ENCODE measurements around the gene NDUFC1.
"Not testable (repeated sequence)": the region's sequence is repeated elsewhere in the genome, so short reads cannot be mapped to it uniquely, and the experiment has no call there.

NDUFC1 gene

DNA sequence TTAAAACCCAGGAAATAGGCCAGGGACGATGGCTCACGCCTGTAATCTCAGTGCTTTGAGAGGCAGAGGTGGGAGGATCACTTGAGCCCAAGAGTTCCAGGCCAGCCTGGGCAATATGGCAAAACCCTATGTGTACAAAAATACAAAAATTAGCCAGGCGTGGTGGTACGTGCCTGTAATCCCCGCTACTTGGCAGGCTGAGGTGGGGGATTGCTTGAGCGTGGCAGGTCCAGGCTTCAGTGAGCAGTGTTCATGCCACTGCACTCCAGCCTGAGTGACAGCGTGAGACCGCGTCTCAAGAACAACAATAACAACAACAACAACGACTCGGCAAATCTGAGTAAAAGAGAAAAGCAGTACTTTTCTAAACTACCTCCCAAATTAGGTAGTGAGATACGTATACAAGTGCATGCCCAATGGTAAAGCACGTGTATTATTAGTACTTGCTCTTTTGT, 13.0 kb upstream of the NDUFC1 start:
- no peaks in the 10 kb centered on the region for H3K36me3 ChIP-seq
- TF ChIP-seq, protein P1, sequence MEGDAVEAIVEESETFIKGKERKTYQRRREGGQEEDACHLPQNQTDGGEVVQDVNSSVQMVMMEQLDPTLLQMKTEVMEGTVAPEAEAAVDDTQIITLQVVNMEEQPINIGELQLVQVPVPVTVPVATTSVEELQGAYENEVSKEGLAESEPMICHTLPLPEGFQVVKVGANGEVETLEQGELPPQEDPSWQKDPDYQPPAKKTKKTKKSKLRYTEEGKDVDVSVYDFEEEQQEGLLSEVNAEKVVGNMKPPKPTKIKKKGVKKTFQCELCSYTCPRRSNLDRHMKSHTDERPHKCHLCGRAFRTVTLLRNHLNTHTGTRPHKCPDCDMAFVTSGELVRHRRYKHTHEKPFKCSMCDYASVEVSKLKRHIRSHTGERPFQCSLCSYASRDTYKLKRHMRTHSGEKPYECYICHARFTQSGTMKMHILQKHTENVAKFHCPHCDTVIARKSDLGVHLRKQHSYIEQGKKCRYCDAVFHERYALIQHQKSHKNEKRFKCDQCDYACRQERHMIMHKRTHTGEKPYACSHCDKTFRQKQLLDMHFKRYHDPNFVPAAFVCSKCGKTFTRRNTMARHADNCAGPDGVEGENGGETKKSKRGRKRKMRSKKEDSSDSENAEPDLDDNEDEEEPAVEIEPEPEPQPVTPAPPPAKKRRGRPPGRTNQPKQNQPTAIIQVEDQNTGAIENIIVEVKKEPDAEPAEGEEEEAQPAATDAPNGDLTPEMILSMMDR (IDR thresholded peaks at IDR 0.05) = no peak
- H3K27ac ChIP-seq = no peak overlapping the region
- H3K9me3 ChIP-seq = no peaks in the 10 kb centered on the region
- no peak overlapping the region for H3K4me3 ChIP-seq (ENCODE audit: low read depth in 1 of 2, low read length in 1 of 2)
- H3K4me1 ChIP-seq (ENCODE audit: control insufficient read depth in 1 of 2, insufficient read depth in 1 of 2, low read depth in 1 of 2, low read length in 1 of 2) = peaks cover 14 to 15% of the 10 kb centered on the region in 2 experiments
- H3K27me3 ChIP-seq = no peaks in the 10 kb centered on the region

DNA sequence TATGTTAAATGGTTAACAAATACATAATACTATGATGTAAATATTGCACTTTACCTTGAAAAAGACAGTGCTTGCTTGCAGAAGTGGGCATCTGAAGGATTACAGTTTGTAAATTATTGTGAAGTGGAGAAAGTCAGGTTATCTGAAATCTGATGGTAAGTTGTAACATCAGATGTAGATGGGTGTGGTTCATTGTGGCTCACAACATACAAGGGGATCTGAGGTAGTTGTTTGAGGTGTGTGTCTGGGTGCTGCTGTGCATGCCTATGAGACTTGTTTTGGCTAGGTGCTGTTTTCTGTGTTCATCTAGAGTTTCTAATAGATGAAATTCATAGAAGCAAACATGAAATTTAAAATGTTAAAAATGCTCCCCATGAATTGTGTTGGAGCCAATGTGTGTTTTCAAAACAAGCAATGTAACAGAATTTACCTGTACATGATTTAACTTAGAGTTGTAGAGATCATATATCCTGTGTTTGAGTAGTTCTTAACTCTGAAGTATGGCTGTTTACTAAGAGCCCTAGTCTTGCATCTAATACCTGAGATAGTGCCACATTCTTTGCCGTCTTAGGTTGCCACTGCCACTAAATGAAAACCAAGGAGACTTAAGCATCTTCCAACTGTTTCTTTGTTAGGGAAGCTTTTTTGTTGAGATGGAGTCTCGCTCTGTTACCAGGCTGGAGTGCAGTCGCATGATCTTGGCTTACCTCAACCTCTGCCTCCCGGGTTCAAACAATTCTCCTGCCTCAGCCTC, 11.9 kb upstream of the NDUFC1 start:
- H3K36me3 ChIP-seq = no peaks in the 10 kb centered on the region
- TF ChIP-seq, protein P1 (IDR thresholded peaks at IDR 0.05) = no peak
- peaks cover 14 to 15% of the 10 kb centered on the region in 2 experiments for H3K4me1 ChIP-seq (ENCODE audit: control insufficient read depth in 1 of 2, insufficient read depth in 1 of 2, low read depth in 1 of 2, low read length in 1 of 2)
- no peaks in the 10 kb centered on the region for H3K27me3 ChIP-seq
- H3K27ac ChIP-seq = peak overlapping the region; percentile 7
- no peaks in the 10 kb centered on the region for H3K9me3 ChIP-seq
- H3K4me3 ChIP-seq (ENCODE audit: low read depth in 1 of 2, low read length in 1 of 2) = no peak overlapping the region

DNA sequence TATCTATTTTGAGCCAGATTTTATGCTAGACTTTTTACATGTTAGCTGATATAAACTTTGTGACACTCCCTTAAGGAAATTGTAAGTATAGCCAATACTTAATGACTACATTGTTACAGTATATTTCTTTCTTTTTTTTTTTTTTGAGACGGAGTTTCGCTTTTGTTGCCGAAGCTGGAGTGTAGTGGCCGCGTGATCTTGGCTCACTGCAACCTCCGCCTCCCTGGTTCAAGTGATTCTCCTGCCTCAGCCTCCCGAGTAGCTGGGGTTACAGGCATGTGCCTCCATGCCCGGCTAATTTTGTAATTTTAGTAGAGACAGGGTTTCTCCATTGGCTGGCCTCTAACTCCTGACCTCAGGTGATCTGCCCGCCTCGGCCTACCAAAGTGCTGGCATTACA, 11.1 kb upstream of the NDUFC1 start:
- not testable (repeated sequence) for H3K4me3 ChIP-seq (ENCODE audit: low read depth in 1 of 2, low read length in 1 of 2); H3K9me3 ChIP-seq; H3K27me3 ChIP-seq; H3K36me3 ChIP-seq
- H3K4me1 ChIP-seq (ENCODE audit: control insufficient read depth in 1 of 2, insufficient read depth in 1 of 2, low read depth in 1 of 2, low read length in 1 of 2) = peaks cover 14 to 15% of the 10 kb centered on the region in 2 experiments
- H3K27ac ChIP-seq = peak overlapping the region; percentile 26

DNA sequence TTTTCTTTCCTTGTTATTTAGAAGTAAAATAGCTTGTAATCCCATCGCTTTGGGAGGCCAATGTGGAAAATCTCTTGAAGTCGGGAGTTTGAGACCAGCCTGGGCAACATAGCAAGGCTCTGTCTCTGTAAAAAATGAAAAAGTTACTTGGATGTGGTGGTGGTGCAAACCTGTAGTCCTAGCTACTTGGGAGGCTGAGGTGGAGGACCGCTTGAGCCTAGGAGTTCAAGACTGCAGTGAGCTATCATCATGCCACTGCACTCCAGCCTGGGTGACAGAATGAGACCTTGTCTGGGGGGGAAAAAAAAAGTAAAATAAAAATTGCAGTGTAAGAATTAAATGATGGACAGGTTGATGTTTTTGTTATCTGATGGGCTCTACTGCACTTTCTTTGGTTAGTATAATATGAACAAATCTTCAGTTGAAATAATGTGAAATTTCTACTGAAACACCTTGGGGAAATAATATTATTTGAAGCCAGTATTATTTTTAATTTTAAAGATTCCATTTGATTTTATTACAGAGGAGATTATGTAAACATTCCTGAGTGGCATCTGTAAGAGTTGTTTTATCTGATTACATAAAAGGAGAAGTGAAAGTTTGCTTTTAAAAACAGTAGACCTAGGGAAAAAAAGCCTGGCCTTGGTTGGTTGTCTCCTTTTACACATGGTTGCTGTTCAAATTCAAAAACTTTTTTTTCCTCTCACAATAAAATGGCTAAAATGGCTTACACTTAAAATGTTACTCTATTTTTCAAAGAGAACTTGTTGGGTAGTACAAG, 10.5 kb upstream of the NDUFC1 start:
- Histone ChIP-seq H3K4me1 (ENCODE audit: control insufficient read depth in 1 of 2, insufficient read depth in 1 of 2, low read depth in 1 of 2, low read length in 1 of 2) (peaks cover 14 to 15% of the 10 kb centered on the region in 2 experiments), H3K9me3 (no peaks in the 10 kb centered on the region), H3K27ac (peak overlapping the region; percentile 26), H3K36me3 (no peaks in the 10 kb centered on the region), H3K27me3 (no peaks in the 10 kb centered on the region), H3K4me3 (ENCODE audit: low read depth in 1 of 2, low read length in 1 of 2) (no peak overlapping the region)
- TF ChIP-seq, protein P1 (IDR thresholded peaks at IDR 0.05) = no peak

DNA sequence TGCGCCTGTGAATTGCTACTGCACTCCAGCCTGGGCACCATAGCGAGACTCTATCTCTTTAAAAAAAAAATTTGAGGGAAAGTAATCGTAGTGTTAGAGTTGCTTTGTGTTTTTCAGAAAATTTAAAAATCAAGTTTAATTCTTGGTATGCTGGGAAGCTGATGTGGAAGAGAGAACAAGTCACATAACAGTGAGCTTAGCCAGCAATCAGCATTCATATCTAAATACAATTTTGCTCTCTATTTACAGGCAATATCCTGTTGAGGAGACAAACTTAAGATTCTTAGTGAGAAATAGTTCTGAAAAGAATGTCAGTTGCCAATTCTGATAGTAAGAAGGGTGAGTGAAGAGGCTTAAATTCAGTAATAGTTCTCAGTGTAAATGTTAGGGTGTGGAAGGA, 9.6 kb upstream of the NDUFC1 start:
- H3K4me3 ChIP-seq (ENCODE audit: low read depth in 1 of 2, low read length in 1 of 2) = no peak overlapping the region
- H3K4me1 ChIP-seq (ENCODE audit: control insufficient read depth in 1 of 2, insufficient read depth in 1 of 2, low read depth in 1 of 2, low read length in 1 of 2) = peaks cover 14 to 15% of the 10 kb centered on the region in 2 experiments
- H3K27me3 ChIP-seq = no peaks in the 10 kb centered on the region
- H3K36me3 ChIP-seq = no peaks in the 10 kb centered on the region
- TF ChIP-seq, protein P1 (IDR thresholded peaks at IDR 0.05) = no peak
- H3K27ac ChIP-seq = no peak overlapping the region
- no peaks in the 10 kb centered on the region for H3K9me3 ChIP-seq

DNA sequence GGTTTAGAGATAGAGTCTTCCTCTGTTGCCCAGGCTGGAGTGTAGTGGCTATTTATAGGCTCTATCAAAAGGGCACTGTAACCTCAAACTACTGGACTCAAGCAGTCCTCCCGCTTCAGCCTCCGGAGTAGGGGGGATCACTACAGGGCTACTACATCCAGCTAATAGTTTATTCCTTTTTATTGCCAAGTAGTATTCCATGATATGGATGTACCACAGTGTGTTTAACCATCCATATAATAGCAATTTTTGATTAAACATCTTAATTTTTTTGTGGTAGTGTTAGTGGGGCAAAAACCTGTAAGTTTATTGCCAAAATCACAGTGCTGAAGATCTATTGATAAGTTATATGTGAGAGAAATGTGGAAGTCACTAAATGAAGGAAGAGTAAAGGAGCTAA, 2.6 kb upstream of the NDUFC1 start:
- TF ChIP-seq, protein P1 (IDR thresholded peaks at IDR 0.05) = no peak
- Histone ChIP-seq H3K9me3 (no peaks in the 10 kb centered on the region), H3K4me3 (ENCODE audit: low read depth in 1 of 2, low read length in 1 of 2) (no peak overlapping the region), H3K27ac (no peak overlapping the region), H3K27me3 (no peaks in the 10 kb centered on the region), H3K36me3 (no peaks in the 10 kb centered on the region), H3K4me1 (ENCODE audit: control insufficient read depth in 1 of 2, insufficient read depth in 1 of 2, low read depth in 1 of 2, low read length in 1 of 2) (peaks cover 25 to 29% of the 10 kb centered on the region in 2 experiments)

All from neutrophil (primary cell).